ENCODE data around the gene CNDP2.

- no peak for TF ChIP-seq EZH2phosphoT487 (IDR thresholded peaks at IDR 0.05; ENCODE audit: insufficient read depth, low read depth)
- TF ChIP-seq EZH2 (IDR thresholded peaks at IDR 0.05; ENCODE audit: insufficient read depth, poor library complexity, severe bottlenecking): no peak
Observed at GRCh38 chr18:74499633-74500032, 3.5 kb downstream of the CNDP2 start.
